Loucy (cell line): ENCODE results near the gene DGCR8.

Source experiments
- EZH2phosphoT487 ChIP-seq: fragments of 200-600 bp; IDR thresholded peaks from 2 replicates; pipeline ENCODE4 v1.6.1; 2018; ENCODE audit warnings: antibody characterized with exemption, mild to moderate bottlenecking, moderate library complexity, borderline replicate concordance
- TF ChIP-seq, protein P1 (sequence below): fragments of 200-600 bp; sonication (generic); conservative IDR thresholded peaks from 2 replicates; pipeline ENCODE4 v1.5.1; 2014; ENCODE audit warnings: mild to moderate bottlenecking, antibody characterized with exemption, low read length

DNA sequence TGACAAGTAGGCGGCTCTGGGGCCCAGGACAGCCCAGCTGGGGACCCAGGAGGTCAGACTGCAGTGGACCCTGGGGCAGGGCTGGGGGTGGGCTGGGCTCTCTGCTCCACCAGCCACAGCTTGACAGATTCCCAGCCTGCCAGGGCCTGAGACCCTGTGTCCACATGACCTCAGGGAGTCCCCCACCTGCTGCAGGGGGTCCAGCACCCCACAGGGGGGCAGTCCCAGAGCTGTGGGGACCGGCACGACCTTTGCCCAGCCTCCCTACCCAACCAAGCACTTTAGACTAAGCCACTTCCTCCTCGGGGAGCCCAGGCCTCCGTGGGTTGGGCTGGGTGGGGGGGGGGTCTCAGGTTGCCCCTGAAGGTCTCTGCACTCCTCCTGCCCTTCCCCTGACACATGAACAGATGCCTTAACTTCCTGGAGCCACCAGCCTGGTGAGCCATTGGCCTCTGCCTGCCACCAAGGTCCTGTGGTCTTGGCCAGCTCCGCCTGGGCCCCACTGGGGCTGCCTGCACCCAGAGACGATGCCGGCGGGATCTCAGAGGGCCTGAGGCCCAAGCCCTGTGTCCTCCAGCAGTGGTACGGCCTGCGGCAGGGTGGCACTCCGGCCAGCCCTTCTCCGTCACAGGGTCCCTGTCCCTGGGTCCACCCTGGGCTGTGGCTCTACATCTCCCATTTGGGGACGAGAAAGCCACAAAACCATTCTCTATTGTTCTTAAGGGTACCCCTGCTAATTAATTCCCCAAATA lies 67.4 kb downstream of the DGCR8 start:
- TF ChIP-seq, protein P1, sequence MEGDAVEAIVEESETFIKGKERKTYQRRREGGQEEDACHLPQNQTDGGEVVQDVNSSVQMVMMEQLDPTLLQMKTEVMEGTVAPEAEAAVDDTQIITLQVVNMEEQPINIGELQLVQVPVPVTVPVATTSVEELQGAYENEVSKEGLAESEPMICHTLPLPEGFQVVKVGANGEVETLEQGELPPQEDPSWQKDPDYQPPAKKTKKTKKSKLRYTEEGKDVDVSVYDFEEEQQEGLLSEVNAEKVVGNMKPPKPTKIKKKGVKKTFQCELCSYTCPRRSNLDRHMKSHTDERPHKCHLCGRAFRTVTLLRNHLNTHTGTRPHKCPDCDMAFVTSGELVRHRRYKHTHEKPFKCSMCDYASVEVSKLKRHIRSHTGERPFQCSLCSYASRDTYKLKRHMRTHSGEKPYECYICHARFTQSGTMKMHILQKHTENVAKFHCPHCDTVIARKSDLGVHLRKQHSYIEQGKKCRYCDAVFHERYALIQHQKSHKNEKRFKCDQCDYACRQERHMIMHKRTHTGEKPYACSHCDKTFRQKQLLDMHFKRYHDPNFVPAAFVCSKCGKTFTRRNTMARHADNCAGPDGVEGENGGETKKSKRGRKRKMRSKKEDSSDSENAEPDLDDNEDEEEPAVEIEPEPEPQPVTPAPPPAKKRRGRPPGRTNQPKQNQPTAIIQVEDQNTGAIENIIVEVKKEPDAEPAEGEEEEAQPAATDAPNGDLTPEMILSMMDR = no peak
- TF ChIP-seq EZH2phosphoT487 = no peak
